Endothelial cell (in vitro differentiated cells): ENCODE results near the gene OLFM2. TPM values are rescaled to one million over a fixed set of nuclear protein-coding genes. Genes with fewer than 3 reads are reported as not detected.

Experiments used
- DNase-seq: peaks from one replicate; pipeline ENCODE4 v3.0.0; 2021; ENCODE audit warnings: low spot score
- H3K27ac Mint-ChIP-seq: one replicate; pipeline ENCODE4 v1.8.0; 2021; ENCODE audit warnings: mixed read lengths, inconsistent platforms; ENCODE audit not compliant: unreplicated experiment
- H3K27me3 Mint-ChIP-seq: one replicate; pipeline ENCODE4 v1.8.0; 2021; ENCODE audit warnings: mild to moderate bottlenecking, moderate library complexity, mixed read lengths, inconsistent platforms; ENCODE audit not compliant: unreplicated experiment
- H3K36me3 Mint-ChIP-seq: one replicate; pipeline ENCODE4 v1.8.0; 2021; ENCODE audit warnings: mild to moderate bottlenecking, low read depth, mixed read lengths, inconsistent platforms; ENCODE audit not compliant: unreplicated experiment
- H3K4me1 Mint-ChIP-seq: one replicate; pipeline ENCODE4 v1.8.0; 2021; ENCODE audit warnings: mild to moderate bottlenecking, mixed read lengths, inconsistent platforms; ENCODE audit not compliant: unreplicated experiment
- H3K4me3 Mint-ChIP-seq: one replicate; pipeline ENCODE4 v1.8.0; 2021; ENCODE audit warnings: mild to moderate bottlenecking, mixed read lengths, inconsistent platforms; ENCODE audit not compliant: unreplicated experiment
- H3K9me3 Mint-ChIP-seq: one replicate; pipeline ENCODE4 v1.8.0; 2021; ENCODE audit warnings: mixed read lengths, inconsistent platforms; ENCODE audit not compliant: unreplicated experiment
- CTCF ChIP-seq: fragments of 200-600 bp; sonication (generic); IDR thresholded peaks from one replicate; pipeline ENCODE4 v1.5.0; 2021; ENCODE audit warnings: antibody characterized with exemption; ENCODE audit not compliant: unreplicated experiment
- total RNA-seq: library from RNA; stranded (reverse); fragmentation: NEBNext Ultra II Directional; extraction: Animal tissue kit (Norgen Biotek cat#: 25700); gene quantifications from one replicate; pipeline ENCODE4 v1.2.1, GENCODE V29; 2021; ENCODE audit not compliant: unreplicated experiment

The OLFM2 gene
- total RNA-seq, 1 donor from 2014 or later: 12.0 TPM

GRCh38 chr19:9858766-9859165 is 77.5 kb downstream of the OLFM2 start:
- Mint-ChIP-seq H3K4me3 (peak overlapping the region; percentile 2), H3K27ac (peak overlapping the region; percentile 20), H3K27me3 (peaks cover 8% of the 10 kb centered on the region), H3K36me3 (peaks cover 13% of the 10 kb centered on the region), H3K4me1 (peaks cover 27% of the 10 kb centered on the region), H3K9me3 (no peaks in the 10 kb centered on the region)
- TF ChIP-seq CTCF: no peak
- DNase-seq: no peak

- H3K36me3 Mint-ChIP-seq: peaks cover 15% of the 10 kb centered on the region
- H3K9me3 Mint-ChIP-seq: no peaks in the 10 kb centered on the region
- H3K4me3 Mint-ChIP-seq: peak overlapping the region; percentile 63
- H3K4me1 Mint-ChIP-seq: peaks cover 27% of the 10 kb centered on the region
- peaks cover 8% of the 10 kb centered on the region for H3K27me3 Mint-ChIP-seq
- TF ChIP-seq CTCF: no peak
- no peak for DNase-seq
- peak overlapping the region; percentile 91 for H3K27ac Mint-ChIP-seq
Observed at GRCh38 chr19:9857920-9858746, 78.2 kb downstream of the OLFM2 start.

GRCh38 chr19:9857076-9857721 is 79.1 kb downstream of the OLFM2 start:
- Mint-ChIP-seq H3K36me3 (peaks cover 18% of the 10 kb centered on the region), H3K27me3 (peaks cover 8% of the 10 kb centered on the region), H3K4me3 (no peak overlapping the region), H3K4me1 (peaks cover 23% of the 10 kb centered on the region), H3K27ac (peak overlapping the region; percentile 48), H3K9me3 (no peaks in the 10 kb centered on the region)
- no peak for TF ChIP-seq CTCF
- DNase-seq: no peak

- peaks cover 23% of the 10 kb centered on the region for H3K4me1 Mint-ChIP-seq
- peak overlapping the region; percentile 48 for H3K27ac Mint-ChIP-seq
- no peak overlapping the region for H3K4me3 Mint-ChIP-seq
- no peak for DNase-seq
- TF ChIP-seq CTCF: no peak
- H3K27me3 Mint-ChIP-seq: peaks cover 8% of the 10 kb centered on the region
- H3K36me3 Mint-ChIP-seq: peaks cover 24% of the 10 kb centered on the region
- no peaks in the 10 kb centered on the region for H3K9me3 Mint-ChIP-seq
Observed at GRCh38 chr19:9856609-9857008, 79.7 kb downstream of the OLFM2 start.
